GM19025 (cell line): ENCODE measurements around the gene PI4KA.
"Not testable (repeated sequence)": the region's sequence is repeated elsewhere in the genome, so short reads cannot be mapped to it uniquely, and the experiment has no call there.

Experiments
- ATAC-seq: cut with Tn5 transposase; IDR thresholded peaks from one replicate; pipeline ENCODE4 v1.9.1; 2021; ENCODE audit warnings: mild to moderate bottlenecking, low read depth, moderate library complexity; ENCODE audit not compliant: unreplicated experiment

The PI4KA gene

DNA sequence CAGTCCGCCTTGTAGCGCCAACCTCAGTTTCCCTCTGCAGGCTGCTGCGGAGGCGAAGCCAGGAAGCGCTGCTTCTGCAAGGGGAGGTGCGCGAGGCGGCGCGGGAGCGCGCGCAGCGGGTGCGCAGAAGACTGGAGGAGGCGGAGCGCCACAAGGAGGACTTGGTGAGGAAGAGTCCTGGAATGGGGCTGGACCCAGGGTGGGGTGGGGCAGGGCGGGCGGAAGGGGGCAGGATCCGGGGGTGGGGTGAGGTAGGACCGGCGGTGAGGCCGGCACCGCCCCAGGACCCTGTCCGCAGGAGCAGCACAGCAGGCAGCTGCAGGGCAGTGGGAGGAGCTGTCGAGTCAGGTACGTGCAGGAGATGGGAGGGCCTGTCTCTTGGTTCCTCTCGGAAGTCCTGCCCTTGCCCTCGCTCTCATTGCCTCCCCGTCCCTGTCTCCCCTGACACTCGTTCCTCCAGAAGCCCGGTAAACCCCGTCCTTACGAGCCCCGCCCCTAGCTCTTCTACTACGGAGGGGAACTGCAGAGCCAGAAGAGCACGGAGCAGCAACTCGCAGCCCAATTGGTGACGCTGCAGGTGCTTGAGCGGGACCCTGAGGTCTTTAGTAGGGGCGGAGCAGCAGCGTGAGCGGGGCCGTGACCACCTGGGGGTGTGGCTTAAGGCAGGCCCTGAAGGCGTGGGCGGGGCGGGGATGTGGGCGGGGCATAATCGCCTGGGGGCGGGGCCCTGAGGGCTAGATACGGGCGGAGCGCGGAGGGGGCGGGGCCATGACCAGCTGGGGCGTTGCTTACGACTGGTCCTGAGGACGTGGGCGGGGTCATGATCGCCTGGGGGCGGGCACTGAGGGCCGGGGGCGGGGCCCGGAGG lies 155.8 kb downstream of the PI4KA start:
- peak; percentile 62 for ATAC-seq

DNA sequence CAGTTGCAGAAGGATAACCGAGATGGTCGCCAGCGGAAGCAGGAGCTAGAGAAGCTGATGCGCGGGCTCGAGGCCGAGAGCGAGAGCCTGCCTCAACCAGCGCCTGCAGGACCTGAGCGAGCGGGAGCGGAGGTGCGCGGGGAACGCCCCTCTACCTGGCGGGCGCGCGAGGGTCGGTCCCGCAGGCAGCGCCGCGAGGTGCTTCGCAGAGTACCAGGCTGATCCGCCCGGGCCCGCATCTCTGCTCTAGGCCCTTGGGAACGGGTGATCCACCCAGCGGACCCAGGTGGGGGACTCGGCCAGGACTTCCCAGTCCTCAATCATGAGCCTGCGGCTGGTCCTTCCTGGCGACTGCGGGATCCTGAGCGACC lies 156.5 kb downstream of the PI4KA start:
- peak; percentile 11 for ATAC-seq

DNA sequence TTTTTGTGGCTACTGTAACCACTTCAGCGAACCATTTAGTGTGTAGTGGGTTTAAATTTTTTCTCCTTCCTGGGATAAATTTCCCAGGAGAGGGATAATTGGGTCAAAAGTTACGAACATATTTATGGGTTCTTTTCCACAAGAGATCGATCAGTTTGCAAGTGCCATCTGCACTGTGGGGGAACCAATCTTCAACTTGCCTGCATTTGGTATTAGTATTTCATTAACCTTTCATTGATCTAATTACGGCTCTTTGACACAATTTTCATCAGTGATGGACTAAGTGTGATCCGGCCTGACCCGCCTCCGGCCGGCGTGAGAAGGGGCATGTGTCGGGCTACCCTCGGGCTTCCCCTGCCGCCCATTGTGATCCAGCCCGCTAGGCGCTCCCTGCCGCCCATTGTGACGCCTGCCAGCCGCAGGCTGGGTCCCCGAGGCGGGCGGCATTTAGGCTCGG lies 156.9 kb downstream of the PI4KA start:
- not testable (repeated sequence) for ATAC-seq

DNA sequence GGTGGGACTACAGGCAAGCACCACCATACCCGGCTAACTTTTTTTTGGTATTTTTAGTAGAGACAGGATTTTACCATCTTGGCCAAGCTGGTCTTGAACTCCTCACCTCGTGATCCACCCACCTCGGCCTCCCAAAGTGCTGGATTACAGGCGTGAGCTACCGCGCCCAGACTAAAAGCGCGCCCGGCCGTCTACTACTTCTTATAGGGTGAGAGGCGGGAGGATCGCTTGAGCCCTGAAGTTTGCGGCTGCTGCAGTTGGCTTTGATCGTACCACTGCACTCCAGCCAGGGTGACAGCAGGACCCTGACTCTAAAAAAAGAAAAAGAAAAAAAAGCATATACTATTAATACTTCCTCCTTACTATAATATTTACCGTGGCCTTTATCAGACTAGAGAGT lies 158.3 kb downstream of the PI4KA start:
- not testable (repeated sequence) for ATAC-seq

DNA sequence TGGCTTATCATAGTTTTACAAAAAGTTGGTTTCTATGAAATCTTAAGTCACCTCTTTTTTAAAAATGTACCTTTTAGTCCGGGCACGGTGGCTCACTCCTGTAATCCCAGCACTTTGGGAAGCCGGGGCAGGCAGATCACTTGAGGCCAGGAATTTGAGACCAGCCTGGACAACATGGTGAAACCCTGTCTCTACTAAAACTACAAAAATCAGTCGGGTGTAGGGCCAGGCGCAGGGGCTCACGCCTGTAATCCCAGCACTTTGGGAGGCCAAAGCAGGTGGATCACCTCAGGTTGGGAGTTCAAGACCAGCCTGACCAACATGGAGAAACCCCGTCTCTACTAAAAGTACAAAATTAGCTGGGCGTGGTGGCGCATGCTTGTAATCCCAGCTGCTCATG lies 158.8 kb downstream of the PI4KA start:
- ATAC-seq = not testable (repeated sequence)

DNA sequence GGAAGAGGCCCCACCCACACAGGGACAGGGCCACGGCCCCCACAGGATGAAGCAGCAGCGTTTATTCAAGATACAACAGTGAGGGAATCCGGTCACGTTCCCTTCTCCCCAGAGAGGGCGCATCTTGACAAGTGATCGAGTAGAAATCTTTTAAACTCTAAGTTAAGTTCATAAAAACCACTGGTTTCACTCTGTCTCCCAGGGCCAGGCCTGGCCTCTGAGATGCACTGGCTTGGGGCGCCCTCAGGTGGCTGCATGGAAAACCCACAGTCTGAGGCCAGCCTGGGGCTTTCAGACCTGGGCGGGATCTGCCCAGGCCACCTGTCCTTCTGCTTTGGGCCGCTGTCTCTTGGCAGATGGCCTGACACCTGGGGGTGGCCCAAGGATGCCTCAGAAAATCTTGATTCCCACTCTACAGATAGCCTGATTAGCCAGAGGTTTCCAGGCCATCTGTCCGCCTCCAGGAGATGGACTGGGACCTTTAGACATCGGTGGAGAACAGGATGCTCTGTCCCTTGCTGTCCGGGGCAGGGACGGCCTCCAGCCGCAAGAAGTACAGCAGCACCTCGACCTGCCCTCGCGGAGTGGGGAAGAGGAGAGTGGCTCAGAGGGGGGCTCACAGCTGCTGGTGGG lies 161.0 kb downstream of the PI4KA start:
- not testable (repeated sequence) for ATAC-seq

DNA sequence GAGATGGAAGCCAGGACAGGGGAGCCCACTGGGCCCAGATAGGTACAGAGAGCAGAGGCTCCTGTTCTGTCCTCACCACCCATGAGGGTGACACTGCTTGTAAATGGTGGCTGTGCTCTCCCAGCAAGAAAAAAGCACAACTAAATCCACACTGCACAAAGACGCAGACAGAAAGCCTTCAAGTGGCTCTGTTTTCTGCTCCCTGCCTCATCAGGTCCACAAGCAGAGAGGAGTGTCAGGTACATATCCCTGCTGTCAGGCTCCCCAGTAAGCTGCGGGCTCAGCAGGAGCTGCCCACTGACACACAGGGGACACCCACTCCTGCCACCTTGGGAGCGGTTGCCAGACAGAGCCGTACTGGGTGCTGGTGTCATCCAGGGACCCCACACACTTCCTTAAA lies 162.6 kb downstream of the PI4KA start:
- ATAC-seq = not testable (repeated sequence)

DNA sequence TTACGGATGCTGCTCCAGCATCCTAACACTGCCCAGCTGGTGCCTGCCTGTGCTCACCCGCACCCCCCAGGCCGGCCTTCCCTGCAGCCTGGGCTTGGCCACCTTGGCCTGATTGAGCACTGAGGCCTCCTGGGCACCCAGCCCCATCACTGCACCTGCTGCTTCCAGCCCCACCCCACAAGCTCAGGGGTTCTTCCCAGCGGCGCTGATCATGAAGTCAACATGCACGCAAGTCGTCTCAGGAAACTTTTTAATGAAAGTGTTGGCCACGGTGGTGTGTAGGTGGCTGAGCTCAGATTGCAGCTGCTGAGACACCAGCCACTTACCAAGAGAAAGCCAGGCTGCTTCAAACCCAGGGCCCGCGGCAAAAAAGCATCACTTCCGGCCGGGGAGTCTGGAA lies 163.4 kb downstream of the PI4KA start:
- ATAC-seq = not testable (repeated sequence)

DNA sequence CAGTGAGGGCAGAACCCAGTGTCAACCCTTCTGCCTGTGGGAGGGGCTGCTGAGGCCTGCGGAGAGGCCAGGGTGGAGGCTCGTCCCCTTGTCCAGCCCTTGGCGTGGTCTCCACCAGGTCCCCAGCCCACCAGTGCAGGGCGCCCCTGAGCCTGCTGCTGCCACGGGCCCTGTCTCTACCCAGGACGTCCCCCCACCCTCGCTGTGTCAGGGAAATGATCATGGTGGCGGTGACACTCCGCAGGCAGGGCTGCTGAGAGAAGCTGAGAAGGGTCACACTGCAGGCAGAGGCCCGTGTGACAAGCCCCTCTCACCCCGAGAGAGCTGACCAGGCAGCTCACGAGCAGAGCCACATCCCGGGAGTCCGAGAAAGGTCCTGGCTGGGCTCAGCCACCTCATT lies 164.4 kb downstream of the PI4KA start:
- not testable (repeated sequence) for ATAC-seq

DNA sequence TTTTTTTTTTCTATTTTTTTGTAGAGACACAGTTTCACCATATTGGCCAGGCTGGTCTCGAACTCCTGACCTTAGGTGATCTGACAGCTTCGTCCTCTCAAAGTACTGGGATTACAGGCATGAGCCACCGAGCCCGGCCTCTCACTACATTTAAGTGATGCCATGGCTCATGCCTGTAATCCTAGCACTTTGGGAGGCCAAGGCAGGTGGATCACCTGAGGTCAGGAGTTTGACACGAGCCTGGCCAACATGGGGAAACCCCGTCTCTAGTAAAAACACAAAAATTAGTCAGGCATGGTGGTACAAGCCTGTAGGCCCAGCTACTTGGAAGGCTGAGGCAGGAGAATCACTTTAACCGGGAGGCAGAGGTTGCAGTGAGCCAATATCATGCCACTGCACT lies 165.7 kb downstream of the PI4KA start:
- not testable (repeated sequence) for ATAC-seq

DNA sequence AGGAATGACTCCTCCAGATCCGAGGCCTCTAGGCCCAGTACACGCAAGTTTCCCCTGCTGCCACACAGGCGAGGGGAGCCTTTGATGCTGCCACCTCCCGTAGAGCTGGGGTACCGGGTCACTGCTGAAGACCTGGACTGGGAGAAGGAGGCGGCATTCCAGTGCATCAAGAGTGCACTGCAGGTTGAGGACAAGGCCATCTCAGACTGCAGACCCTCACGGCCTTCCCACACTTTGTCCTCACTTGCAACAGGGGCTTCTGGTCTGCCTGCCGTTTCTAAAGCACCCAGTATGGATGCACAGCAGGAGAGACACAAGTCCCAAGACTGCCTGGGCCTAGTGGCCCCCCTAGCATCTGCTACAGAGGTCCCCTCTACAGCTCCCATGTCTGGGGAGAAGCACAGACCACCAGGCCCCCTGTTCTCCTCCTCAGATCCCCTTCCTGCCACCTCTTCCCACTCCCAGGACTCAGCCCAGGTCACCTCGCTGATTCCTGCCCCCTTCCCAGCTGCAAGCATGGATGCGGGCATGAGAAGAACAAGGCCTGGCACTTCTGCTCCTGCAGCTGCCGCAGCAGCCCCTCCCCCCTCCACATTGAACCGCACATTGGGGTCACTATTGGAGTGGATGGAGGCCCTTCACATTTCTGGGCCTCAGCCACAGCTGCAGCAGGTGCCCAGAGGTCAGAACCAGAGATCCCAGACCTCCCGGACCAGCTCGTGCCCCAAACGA lies 167.9 kb downstream of the PI4KA start:
- ATAC-seq = not testable (repeated sequence)

DNA sequence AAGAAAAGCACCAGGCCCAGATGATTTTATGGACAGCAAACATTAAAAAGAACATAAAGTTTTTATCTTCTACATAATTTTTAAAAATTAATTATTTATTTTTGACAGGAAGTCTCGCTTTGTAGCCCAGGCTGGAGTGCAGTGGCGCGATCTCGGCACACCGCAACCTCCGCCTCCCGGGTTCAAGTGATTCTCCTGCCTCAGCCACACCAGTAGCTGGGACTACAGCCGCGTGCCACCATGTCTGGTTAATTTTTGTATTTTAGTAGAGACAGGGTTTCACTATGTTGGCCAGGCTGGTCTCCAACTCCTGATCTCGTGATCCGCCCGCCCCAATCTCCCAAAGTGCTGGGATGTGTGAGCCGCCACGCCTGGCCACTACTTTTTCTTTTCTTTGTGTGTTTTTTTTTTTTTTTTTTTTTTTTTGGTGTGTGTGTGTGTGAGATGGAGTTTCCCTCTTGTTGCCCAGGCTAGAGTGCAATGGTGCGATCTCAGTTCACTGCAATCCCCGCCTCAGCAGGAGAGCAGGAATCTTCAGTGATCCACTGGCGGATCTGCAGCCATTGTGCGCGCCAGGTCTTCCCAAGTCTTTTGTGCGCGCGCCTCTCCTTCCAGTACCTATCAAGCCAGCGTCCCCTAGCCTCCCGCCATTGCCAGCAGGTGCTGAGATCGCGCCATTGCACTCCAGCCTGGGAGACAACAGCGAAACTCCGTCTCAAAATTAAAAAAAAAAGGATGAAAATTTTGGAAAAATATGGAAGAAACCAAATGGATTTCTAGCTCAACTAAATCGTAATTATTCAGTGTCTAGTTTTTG lies 171.0 kb downstream of the PI4KA start:
- not testable (repeated sequence) for ATAC-seq

DNA sequence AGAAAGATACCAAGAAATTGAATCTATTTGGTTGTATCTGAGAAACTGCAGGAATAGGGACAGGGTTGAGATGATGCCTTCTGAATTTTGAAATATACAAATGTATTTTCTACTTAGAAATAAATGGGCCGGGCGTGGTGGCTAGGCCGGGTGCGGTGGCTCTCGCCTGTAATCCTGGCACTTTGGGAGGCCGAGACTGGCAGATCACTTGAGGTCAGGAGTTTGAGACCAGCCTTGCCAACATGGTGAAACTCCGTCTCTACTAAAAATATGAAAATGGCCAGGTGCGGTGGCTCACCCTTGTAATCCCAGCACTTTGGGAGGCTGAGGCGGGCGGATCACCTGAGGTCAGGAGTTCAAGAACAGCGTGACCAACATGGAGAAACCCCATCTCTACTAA lies 172.8 kb downstream of the PI4KA start:
- ATAC-seq = not testable (repeated sequence)

DNA sequence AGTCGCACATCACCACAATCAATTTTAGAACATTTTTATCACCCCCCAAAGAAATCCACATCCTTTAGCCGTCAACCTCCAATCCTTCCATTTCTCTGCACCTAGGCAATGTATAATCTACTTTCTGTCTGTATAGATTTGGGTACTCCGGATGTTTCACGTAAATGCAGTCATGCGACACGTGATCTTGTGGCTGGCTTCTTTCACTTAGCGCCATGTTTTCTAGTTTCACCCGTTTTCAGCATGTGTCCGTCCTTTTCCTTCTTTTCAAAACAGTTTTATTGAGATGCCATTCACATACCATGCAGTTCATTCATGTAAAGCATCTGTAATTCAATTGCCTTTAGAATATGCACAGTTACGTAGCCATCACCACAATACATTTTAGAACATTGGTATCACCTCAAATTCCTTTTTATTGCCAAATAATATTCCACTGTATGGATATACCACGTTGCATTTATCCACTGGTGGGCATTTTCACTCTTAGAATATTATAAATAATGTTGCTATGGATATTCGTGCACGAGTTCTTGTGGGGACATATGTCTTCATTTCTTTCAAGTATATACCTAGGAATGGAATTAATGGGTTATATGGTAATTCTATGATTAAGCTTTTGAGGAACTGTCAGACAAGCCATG lies 179.7 kb downstream of the PI4KA start:
- ATAC-seq = not testable (repeated sequence)

DNA sequence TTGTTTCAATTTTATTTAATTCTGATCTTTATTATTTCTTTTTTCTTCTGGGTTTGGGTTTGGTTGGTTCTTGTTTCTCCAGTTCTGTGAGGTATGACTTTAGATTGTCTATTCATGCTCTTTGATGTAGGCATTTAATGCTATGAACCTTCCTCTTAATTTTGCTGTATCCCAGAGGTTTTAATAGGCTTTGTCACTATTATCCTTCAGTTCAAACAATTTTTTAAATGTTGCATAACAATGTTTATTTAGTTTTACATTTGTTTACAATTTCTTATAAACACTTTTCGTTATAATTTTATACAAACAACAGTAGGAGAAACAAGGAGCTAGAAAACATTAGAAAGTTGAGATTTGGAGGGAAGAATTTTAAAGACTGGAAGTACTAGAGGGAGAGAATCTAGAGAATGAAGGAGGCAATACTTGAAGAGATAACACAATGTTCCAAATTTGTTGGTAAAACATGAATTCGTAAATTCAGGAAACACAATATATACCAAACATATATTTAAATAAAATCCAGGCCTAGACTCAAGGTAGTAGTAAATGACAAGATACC lies 180.8 kb downstream of the PI4KA start:
- ATAC-seq = no peak

DNA sequence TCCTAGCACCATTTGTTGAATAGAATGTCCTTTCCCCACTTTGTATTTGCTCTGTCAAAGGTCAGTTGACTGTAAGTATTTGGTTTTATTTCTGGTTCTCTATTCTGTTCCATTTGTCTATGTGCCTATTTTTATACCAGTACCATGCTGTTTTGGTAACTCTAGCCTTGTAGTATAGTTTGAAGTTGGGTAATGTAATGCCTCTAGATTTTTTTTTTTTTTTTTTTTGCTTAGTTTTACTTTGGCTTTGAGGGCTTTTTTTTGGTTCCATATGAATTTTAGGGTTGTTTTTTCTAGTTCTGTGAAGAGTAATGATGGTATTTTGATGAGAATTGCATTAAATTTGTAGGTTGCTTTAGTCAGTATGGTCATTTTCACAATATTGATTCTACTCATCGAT lies 183.0 kb downstream of the PI4KA start:
- not testable (repeated sequence) for ATAC-seq

DNA sequence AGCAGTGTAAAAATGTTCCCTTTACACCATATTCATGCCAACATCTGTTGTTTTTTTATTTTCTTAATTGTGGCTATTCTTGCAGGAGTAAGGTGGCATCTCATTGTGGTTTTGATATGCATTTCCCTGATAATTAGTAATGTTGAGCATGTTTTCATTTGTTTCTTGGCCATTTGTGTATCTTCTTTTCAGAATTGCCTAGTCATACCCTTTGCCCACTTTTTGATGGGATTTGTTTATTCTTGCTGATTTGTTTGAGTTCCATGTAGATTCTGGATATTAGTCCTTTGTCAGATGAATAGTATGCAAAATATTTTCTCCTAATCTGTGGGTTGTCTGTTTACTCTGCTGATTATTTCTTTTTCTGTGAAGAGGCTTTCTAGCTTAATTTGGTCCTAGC lies 183.6 kb downstream of the PI4KA start:
- ATAC-seq = no peak

DNA sequence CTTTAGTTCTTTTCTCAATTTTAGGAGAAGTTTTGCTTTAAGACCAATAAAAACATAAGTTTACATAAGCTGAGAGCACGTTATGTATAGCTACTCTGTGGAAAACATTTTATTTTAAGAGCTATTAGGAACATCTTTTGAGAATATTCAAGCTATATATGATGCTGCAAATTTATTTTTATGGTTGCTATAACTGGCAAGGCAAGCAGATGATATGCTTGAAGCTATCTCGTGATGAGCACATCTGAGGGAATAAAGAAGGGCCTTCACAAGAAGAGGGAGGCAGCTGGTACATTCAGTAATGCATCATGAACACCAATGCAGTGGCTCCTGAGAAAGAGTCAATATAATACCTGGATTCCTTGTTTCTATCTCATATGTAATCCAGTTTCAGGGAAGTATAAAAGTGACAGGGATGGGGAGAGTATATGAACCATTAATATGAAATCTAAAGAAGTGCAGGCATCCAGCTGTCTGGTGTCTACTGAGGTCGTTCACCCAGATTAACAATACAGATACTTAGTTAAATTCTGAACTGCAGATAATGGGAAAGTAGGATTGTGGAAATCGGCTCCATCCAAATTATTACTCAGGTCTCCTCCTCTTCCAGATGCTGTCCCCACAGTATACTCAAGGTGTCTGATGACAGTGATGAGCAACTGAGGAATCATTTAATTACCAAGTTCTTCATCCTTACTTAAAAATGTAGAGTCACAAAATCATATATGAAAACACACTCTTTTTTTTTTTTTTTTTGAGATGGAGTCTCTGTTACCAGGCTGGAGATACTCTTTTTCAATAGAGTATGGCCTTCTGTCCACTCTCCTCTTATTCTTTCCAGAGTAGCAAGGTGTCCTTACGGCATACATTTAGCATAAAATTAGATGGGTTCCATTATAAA lies 185.1 kb downstream of the PI4KA start:
- no peak for ATAC-seq

DNA sequence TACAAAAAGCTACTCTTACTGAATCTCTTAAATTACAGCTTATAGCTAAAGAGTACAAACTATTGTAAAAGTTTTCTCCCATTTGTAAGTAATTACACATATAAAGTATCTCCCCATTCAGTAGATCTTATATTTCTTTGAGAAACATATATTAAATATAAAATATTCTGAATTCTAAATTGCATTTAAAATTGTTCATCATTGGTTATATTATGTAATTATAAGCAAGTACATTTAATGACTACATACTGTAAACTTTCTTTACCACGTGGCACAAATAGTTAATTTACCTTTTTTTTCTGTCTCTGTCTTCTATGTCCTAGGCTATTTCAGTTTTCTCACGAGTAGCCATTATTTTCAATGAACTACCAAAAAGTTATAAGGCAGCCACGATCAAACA lies 185.9 kb downstream of the PI4KA start:
- no peak for ATAC-seq
